ENCODE measurements around the gene MVK.

The MVK gene

DNA sequence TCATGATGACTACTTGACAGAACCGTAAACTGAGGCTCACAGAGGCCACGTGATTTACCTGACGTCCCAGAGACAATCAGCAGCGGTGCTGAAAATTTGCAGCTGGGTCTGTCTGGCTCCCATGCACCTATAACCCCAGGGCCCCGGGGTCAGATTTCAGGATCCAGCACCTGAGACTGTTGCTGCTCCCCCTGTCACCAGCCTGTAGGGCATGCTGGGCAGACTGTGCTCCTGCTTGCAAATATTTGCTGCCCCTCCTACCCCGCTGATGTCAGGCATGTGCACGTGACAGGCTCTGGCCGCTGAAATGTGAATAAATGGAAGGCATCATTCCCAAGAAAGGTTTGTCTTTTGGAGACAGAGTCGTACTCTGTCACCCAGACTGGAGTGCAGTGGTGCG, 6.3 kb upstream of the MVK start:
- DNase-seq: no peak

DNA sequence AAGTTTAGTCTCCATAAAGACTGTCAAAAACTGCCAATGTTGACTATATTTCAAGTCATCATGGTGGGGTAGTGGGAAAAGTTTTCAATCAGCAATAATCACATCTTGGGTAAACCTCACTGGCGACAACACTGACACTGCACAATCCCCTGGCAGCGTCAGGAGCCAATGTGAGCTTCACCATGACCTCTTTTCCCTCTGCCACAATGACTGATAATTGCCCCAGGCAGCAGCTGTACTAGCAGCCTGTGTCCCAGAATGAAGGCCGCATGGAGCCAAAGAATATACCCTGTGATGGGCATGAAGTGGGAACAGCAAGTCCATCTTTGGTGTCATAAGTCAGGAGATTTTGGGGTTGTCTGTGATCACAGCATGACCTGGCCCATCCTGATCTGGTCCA, 5.6 kb upstream of the MVK start:
- no peak for DNase-seq

DNA sequence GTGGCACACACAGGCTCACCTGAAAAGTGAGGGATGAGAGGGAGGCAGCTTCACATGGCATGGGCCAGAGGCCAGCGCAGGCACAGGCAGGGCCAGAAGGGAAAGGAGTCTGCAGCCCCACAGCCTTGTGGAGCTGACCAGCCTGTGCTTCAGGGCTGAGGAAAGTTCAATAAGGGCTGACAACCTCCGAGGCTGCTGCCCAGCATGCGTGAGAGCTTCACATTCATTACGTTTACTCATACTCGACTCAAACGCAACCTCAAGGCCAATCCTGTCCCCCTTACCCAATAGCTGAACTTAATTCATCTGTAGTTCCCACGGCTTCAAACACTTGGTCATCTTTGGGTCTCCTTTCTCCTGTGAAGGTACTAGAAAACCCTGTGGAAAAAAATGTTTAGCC, 5.1 kb upstream of the MVK start:
- DNase-seq: no peak

DNA sequence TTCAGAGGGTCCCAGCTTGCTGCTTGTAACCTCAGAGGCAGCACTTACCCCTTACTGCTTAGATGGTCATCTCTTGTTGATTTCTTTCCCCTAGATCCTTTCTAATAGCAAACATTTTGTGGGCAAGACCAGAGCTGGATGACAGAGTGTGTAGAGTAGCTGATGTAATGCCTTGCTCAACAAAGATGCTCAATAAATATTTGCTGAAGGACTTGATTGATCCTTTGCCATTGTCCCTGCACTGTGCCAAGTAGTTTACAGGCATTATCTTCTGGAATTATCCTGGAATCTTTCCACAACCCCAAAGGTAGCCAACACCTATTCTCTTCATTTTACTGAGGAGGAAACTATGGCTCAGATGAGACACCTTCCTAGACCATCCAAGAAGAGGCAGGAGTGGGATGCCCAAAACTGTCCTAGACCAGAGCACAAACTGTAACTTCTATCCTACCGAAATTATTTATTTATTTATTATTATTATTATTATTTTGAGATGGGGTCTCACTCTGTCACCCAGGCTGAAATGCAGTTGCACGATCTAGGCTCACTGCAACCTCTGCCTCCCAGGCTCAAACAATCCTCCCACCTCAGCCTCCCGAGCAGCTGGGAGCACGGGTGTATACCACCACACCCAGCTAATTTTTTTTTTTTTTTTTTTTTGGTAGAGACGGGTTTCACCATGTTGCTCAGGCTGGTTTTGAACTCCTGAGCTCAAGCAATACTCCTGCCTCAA, 1.7 kb upstream of the MVK start:
- DNase-seq: no peak

DNA sequence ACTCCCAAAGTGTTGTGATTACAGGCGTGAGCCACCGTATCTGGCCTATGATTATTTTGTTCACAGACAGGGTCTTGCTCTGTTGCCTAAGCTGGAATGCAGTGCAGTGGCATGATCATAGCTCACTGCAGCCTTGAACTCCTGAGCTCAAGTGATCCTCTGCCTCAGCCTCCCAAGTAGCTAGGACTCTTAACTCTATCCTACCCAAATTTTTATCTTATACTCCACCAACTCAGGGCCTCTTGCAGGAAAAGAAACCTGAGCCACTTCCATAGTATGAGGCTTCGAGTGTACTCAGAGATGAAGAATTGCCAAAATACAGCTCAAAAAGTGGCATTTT, 1.1 kb upstream of the MVK start:
- no peak for DNase-seq

DNA sequence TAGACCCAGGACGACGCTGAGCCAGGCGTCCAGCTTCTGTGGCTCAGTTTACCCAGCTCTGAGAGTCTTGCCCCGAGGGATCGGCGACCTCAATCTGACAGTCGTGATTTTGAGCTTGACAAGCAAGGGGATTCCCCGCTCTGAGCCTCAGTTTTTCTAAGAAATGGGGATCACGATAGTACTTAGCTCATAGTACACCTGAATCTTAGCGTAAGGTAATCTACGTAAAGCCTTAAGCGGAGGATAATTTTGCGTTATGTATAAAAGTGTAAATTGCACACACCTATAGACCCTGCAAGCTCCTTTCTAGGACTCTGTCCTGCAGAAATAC, 285 bp downstream of the MVK start:
- no peak for DNase-seq

DNA sequence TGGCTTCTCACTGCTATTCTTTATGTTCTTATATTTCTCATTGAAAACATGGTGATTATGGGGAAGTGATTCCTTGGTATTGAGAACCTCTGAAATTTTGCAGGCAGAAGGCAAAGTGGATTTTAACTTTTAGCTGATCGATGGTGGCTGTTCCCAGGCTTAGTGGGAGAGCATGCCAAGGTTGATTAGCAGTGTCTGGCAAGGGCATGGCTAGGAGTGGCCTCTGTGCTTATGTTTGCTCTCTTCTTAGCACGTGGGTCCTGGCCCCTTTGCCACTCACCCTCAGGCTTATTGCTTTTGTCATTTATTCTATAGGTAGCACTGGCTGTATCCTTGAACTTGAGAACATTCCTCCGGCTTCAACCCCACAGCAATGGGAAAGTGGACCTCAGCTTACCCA, 2.1 kb downstream of the MVK start:
- no peak for DNase-seq

DNA sequence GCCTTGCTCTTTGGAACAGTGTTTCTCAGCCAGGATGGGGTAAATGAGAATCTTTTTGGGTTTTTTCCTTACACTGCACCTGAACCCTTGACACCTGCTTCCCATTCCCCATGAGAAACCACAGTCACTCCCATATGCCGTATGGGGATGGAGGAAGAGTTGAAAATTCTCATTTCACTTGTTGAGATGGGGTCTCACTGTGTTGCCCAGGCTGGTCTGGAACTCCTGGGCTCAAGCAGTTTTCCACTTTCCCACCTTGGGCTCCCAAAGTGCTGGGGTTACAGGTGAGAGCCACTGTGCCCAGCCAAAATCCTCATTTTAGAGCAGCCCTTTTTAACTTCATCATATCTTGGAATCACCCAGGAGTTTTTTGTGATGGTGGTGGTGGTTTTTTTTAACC, 3.7 kb downstream of the MVK start:
- no peak for DNase-seq

DNA sequence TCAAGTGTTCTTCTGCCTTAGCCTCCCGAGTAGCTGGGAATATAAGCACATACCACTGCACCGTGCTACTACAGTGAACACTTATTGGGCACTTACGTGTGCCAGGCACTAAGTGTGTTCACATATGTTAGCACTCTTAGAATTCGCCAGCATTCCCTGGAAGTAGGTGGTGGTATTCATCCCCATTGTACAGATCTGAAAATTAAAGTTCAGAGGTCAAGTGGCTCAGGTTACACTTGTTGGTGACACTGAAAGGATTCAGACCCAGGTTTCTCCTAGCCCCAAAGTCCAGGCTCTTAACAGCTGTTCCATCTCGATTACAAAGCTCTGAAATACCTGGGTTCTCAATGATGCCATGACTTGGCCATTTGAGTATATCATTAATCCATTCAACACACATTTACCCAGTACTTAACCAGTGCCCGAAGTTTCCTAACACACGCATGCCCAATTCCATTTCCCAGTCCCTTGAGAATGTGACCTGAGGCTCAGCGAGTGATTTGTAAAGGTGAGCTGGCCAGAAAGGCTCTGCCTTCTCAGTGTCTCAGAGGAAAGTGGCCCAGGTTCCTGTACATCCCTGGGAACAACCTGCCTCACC, 4.8 kb downstream of the MVK start:
- DNase-seq: no peak

DNA sequence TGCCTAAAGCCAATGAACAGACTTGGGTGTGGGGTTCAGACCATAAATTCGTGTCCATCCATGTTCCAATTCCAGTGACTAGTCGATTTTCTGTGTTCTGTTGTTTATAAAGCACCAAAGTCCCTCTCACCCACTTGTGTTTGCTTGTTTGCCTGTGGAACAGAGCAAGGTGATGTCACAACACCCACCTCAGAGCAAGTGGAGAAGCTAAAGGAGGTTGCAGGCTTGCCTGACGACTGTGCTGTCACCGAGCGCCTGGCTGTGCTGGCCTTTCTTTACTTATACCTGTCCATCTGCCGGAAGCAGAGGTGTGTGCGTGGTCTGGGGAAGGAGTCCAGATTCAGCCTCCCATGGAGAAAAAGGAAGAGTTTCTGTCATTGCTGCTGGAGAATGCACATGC, 6.0 kb downstream of the MVK start:
- no peak for DNase-seq

DNA sequence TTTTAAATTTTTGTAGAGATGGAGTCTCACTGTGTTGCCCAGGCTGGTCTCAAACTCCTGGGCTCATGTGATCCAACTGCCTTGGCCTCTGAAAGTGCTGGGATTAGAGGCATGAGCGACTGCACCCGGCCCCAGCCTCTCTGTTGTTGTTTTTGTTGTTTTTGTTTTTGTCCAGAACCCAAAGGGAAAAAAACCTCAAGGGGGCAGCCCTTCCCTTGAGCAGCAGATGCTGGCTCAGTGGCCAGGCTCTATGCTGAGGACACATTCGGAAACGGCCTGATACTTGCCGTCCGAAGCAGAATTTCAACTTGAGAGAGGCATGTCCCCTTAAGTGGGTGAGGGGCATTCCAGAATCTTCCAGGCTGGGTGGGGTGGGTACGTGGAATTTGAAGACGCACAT, 6.7 kb downstream of the MVK start:
- no peak for DNase-seq

DNA sequence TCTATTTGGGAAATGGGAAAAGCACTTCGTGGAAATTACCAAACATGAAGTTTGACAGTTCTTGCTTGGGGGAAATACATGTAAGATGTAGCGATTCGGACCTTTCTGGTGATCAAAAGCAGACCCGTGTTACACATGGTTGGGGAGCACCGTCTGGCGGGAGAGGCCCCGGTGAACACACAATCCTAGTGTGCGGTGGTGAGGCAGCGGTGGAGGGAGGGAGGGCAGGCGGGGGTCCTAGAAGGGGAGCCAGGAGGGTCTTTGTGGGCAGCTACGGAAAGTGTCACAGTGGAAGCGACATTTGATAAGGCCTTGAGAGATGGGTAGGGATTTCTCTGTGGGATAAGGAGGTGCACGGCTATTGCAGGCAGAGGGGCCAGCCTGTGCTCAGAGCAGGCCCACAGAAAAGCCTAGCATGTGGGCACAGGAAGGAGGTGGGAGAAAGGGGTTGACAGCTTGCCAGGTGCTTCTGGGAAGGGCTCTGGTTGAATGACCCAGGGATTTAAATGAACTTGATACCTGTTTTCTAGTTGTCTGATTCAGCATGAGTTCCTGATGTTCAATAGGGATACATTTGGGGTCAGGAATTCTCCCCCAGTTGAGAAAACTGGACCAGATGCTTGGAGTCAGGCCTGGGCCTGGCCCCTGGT, 7.2 kb downstream of the MVK start:
- no peak for DNase-seq

DNA sequence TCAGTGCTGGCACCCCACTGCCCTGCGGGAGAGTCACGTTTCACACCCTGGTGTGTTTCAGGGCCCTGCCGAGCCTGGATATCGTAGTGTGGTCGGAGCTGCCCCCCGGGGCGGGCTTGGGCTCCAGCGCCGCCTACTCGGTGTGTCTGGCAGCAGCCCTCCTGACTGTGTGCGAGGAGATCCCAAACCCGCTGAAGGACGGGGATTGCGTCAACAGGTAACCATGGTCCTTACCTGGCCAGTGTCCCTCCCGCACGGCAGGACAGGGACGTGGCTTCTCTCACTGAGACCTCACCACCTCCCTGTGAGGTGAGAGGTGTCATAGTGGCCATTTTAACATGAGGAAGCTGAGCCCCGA, 7.7 kb downstream of the MVK start:
- DNase-seq: no peak

DNA sequence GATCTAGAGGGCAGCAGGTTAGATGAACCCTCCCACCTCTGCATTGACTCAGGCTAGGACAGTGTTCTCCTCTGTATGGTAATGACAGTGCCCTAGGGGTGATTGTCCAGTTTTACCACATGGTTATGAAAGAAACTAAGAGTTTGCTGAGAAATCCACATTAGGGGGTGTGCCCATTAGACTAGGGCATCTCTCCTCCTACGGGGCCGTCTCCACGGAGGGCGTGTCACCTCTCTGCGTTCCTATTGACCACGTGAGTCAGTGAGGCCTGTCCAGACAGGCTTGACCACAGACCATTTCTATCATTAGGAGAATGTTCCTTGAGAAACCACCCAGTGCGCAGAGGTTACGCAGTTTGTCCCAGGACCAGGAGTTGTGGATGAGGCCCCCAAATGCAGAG, 8.3 kb downstream of the MVK start:
- DNase-seq: no peak

DNA sequence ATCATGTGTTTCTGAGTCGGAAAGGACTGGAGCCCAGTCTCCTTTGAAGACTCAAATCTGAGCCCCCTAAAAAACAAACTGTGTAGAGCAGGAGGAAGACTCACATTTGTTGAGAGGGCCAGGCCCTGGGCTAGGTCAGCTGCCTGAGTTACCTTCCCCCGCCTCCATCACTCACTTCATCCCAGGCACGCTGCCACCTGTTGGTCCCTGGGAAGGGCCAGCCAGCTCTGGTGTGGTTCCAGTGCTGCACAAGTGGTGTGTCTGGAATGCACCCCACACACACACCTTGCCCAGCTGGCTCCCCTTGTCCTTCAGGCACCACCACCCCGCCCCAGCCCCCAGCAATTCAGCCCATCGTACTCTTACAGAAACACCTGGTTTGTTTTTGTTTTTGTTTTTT, 9.0 kb downstream of the MVK start:
- DNase-seq: no peak

DNA sequence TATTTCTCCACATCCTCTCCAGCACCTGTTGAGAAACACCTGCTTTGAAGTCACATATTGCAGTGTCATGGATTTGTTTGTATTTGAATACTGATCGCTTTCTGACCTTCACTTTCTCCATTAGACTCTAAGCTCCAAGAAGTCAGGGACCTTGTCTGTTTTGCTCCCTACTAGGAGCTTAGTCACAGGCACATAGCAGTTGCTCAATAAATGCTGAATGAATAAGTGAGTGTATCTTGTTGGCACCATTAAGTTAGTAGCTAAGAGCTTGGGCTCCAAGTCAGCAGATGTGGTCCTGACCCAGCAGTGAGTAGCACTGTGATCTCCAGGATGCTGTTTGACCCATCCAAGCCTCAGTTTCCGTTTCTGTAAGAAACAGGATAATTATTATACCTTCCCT, 10.1 kb downstream of the MVK start:
- DNase-seq: no peak

DNA sequence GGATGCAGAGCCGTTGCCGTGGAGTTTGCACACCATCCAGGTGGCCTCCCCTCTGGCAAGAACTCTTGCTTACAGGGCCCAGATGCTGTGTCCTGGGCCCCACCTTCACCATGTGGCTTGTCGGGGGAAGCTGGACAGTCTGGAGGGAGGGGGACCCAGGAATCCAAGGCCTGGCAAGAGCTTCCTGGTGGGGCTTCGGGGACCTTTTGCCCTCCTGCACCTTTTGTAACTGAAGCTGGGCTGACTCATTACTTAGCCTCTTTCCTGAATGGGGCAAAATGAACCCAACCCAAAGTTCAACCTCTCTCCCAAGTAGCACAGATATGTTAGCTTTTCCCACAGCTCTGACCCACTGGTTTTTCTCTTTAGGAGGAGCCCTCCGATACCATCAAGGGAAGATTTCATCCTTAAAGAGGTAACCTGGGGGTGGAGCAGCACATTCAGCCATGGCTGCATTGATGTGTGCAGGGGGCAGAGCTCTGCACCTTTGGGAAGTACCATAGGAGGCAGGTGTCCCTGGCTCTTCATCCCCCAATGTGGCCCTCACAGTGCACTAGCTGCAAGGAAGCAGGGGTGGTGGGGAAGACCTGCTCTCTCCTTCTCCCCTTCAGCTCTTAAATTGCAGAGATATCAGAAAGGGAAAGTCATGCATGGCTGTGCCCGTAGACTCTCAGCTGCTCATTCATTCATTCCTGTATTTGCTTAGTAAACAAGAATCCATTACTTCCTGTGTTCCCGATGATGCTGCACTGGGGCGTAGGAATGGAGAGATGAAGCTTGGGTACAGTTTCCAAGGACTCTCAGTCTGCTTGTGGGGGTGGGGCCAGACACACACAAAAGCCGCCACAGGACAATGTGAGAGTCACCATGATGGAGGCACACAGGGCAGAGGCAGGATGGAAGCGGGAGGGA, 13.0 kb downstream of the MVK start:
- DNase-seq: no peak

DNA sequence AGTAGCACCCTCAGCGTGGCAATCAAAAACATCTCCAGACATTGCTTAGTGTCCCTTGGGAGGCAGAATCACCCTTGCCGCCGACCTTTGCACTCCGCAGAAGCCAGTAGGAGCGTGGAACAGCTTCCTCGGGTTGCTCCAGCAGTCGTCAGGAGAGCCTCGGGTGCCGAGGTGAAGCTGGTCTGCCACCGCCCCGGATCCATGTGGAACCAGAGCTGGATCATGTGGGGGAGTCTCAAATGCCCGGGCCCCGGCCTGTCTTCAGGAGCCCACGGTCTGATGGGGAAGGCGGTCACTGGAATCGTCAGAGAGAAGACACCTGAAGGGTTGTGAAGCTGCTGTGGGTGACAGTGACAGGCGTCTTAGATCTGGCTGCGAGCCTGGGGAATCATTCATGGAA, 14.3 kb downstream of the MVK start:
- no peak for DNase-seq

DNA sequence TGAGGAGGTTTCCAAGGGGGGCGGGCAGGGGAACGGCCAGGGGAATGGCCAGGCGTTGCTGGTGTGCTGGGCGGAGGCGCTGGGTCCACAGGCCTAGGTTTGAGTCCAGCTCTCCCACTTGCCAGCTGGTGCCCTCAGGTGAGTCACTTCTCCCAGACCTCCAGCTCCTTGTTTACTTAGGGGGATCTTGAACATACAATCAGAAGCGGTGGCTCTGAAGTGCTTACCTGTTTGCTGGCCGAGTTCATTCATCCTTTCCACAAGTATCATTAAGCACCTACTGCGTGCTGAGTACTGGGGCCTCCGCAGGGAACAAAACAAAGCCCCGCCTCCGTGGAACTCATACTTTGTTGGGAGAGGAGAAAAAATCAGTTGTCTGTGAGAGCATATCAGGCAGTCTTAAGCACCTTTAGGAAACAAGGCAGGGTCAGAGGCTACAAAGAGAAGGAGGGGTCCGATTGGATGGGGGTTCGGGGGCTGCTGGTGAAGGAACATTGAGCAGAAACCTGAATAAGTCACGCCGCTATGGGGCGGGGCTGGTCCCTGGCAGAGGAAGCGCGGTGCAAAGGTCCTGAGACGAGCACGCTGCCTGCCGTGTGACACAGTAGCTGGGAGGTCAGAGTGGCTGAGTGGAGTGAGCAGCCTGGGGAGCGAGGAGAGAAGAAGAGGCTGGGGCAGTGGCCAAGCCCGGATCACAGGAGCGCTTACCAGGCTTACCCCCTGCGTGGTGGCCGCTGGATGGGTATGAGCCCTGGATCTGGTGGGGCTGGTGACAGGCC, 15.1 kb downstream of the MVK start:
- no peak for DNase-seq

DNA sequence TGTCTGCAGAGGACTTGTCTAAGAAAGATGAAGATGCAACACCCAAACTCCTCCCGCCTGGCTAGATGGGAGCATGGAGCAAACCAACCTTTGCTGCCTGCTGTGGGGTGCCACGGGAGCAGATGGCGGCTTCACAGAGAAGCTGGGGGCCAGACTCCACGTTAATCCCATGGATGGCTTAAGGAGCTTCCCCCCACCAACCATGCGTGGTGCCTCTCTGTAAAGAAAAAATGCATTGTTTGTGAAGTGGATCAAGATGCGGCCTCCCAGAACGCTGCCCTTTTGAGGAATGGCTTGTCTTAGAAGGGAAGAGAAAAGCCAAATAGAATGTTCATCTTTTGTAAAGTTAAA, 15.6 kb downstream of the MVK start:
- no peak for DNase-seq

DNA sequence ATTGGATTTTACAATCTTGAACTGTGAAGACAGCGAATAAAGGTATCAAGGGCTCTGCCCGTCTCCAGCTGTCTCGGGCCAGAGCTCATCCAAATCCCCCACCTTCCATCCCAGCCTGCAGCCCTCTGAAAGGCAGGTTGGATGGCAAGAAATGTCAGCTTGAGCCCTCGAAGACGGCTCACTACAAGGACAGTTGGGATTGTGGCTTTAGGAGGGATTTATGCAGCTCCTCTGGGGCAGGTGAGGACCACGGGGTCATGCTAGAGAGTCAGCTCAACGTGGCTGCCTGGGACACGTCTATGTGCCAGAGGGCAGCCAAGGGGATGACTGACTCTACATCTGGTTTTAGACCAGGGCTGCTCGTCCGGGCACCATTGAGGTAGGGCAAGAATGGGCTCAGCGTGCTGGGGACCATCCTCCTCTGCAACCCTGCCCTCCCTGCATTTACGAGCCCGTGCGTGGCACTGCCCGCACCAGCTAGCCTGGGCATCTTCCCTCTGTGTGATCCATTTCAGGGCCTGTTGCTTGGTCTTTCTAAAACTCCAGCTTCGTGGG, 16.2 kb downstream of the MVK start:
- no peak for DNase-seq

DNA sequence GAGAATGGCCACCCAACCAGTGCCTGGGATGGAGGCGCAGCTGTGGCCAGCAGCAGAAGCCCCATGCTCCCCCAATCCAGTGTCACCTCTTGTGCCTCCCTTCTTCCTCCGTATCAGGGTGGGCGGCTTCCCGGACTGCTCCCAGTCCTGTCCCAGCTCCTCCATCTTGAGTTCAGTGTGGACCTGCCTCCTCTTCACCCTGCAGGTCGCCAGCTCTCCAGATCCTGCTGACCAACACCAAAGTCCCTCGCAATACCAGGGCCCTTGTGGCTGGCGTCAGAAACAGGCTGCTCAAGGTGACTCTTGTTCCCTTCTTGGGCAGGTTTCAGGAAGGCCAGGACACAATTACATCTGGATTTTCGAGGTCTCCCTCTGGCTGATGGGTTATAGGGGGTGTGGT, 17.0 kb downstream of the MVK start:
- DNase-seq: no peak

DNA sequence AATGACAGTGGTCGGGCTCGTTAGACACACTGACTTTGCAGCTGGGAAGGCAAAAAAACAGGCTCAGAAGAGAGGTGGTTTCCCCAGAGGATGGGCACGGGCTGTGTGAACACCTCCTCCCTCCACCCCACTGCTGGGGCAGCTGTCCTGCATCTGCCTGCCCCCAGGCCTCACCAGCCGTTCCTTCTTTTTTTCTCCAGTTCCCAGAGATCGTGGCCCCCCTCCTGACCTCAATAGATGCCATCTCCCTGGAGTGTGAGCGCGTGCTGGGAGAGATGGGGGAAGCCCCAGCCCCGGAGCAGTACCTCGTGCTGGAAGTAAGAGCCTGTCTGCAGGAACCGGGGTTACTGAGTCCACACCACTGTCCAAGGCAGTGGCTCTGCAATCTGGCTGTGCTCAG, 17.4 kb downstream of the MVK start:
- DNase-seq: no peak

All from stimulated activated CD4-positive, alpha-beta T cell treated with anti-CD3 and anti-CD28 coated beads, Interleukin-15, amount 100 ng/mL, for 24 hours (primary cell).